ENCODE data around the gene CNTN2.

The CNTN2 gene, protein sequence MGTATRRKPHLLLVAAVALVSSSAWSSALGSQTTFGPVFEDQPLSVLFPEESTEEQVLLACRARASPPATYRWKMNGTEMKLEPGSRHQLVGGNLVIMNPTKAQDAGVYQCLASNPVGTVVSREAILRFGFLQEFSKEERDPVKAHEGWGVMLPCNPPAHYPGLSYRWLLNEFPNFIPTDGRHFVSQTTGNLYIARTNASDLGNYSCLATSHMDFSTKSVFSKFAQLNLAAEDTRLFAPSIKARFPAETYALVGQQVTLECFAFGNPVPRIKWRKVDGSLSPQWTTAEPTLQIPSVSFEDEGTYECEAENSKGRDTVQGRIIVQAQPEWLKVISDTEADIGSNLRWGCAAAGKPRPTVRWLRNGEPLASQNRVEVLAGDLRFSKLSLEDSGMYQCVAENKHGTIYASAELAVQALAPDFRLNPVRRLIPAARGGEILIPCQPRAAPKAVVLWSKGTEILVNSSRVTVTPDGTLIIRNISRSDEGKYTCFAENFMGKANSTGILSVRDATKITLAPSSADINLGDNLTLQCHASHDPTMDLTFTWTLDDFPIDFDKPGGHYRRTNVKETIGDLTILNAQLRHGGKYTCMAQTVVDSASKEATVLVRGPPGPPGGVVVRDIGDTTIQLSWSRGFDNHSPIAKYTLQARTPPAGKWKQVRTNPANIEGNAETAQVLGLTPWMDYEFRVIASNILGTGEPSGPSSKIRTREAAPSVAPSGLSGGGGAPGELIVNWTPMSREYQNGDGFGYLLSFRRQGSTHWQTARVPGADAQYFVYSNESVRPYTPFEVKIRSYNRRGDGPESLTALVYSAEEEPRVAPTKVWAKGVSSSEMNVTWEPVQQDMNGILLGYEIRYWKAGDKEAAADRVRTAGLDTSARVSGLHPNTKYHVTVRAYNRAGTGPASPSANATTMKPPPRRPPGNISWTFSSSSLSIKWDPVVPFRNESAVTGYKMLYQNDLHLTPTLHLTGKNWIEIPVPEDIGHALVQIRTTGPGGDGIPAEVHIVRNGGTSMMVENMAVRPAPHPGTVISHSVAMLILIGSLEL

DNA sequence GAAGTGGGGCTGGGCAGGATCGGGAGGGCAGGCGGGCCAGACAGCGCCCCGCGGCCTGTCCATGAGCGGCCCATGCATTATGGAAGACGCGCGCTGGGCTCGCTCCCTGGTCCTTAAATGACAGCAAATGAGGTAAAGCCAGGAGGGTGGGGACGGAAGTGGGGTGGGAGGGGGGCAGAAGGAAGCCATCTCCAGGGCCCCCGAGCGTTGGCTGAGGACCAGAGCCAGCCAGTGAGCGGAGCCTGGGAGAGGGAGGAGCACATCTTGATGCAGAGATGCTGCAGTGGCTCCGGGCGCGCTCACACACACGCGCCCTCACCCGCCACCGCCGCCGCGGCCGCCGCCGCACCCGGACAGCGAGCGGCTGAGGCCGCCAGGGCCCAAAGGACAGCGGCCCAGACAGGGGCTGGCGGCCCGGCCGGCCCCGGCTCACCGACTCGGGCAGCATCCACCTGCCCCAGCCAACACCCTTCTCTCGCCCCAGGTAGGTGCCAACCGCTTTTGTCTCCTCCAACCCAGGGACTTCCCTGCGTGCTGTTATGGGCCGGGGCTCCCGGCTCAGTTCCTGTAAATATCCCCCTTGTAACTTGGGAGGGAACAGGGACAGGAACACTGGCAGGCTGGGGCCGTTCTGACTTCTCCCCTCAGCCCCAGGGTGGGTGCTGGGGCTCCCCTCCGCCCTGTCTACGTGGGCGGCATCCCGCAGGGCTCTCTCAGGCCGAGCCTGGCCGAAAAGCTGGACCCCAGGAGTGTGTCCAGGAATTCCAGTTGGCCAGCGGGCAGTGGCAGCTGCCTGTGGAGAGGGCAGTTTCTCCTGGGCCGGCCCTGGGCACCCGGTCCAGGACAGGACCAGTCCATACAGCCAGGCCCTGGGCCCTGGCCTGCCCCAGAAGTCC, at the start of gene CNTN2:
TSS of gene CNTN2 (plus strand) at position 302 of the 896 bp plus-strand sequence. CDS start 9,974 bp downstream, outside the sequence.
- H3K9me3 ChIP-seq (ENCODE audit: control insufficient read depth, low read length), result no peaks in the 10 kb centered on the region
- DNase-seq (ENCODE audit: low read depth), result peak; percentile 10
- H3K27me3 ChIP-seq (replicated peaks; ENCODE audit: control insufficient read depth, insufficient read depth, low read length), result peaks cover 79% of the 10 kb centered on the region
- no peaks in the 10 kb centered on the region for H3K4me1 ChIP-seq (ENCODE audit: control insufficient read depth, insufficient read depth, low read length)
- H3K4me3 ChIP-seq (ENCODE audit: low read length), result no peak within 1 kb of the TSS
- no peaks in the 10 kb centered on the region for H3K36me3 ChIP-seq (ENCODE audit: control insufficient read depth, insufficient read depth, low read length, severe bottlenecking)
- H3K9ac ChIP-seq (ENCODE audit: low read length), result no peak within 1 kb of the TSS

DNA sequence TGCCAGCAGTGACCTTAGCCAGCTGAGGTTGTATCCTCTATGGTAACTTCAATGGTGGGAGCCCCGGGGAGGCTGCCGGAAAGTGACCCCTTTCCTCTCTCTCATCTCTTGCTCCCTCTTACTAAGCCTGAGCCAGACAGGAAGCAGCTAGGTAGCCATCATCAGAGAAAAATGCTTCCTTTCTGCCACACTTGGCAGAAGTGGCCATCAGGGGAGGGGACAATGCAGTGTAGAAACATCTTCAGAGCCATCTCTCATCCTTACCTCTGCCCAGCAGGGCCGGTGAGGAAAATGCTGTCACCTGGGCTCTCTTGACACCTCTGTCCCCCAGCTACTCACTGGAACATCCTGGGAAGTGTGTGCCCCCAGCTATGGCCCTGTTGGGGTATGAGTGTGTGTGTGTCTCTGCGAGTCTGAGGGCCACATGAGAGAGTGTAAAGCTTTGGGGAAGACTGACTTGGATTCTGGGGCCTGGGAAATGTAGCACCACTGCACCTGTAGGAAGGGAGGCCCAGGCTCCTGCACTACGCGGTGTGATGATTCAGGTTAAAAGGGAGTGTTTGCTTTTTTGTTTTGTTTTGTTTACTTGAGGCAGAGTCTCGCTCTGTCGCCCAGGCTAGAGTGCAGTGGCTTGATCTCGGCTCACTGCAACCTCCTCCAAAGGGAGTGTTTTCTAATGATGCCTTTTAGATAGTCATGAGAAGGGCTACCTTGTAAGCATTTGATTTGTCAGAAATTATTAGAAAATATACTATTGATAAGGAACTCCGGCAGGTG, 48.7 kb upstream of the CNTN2 start:
- H3K9me3 ChIP-seq (ENCODE audit: control insufficient read depth, low read length), result no peaks in the 10 kb centered on the region
- DNase-seq (ENCODE audit: low read depth), result no peak
- H3K27me3 ChIP-seq (replicated peaks; ENCODE audit: control insufficient read depth, insufficient read depth, low read length), result no peaks in the 10 kb centered on the region
- H3K36me3 ChIP-seq (ENCODE audit: control insufficient read depth, insufficient read depth, low read length, severe bottlenecking), result peaks cover 10% of the 10 kb centered on the region
- no peak overlapping the region for H3K9ac ChIP-seq (ENCODE audit: low read length)
- no peaks in the 10 kb centered on the region for H3K4me1 ChIP-seq (ENCODE audit: control insufficient read depth, insufficient read depth, low read length)
- no peak overlapping the region for H3K4me3 ChIP-seq (ENCODE audit: low read length)

DNA sequence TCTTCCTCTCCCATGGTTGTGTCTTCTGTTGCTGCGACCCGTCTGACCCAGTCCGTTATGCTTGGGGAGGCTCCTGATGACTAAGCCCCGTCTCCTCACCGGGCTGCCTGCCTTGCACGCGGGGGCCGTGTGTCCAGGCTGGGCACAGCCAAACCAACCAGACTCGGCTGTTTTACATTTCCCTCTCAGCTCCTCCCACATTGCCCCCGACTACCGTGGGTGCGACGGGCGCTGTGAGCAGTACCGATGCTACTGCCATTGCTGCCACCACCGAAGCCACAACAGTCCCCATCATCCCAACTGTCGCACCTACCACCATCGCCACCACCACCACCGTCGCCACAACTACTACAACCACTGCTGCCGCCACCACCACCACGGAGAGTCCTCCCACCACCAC, 46.0 kb upstream of the CNTN2 start:
- Histone ChIP-seq H3K4me1 (ENCODE audit: control insufficient read depth, insufficient read depth, low read length) (no peaks in the 10 kb centered on the region), H3K4me3 (ENCODE audit: low read length) (no peak overlapping the region), H3K9ac (ENCODE audit: low read length) (no peak overlapping the region), H3K9me3 (ENCODE audit: control insufficient read depth, low read length) (no peaks in the 10 kb centered on the region), H3K27me3 (replicated peaks; ENCODE audit: control insufficient read depth, insufficient read depth, low read length) (no peaks in the 10 kb centered on the region), H3K36me3 (ENCODE audit: control insufficient read depth, insufficient read depth, low read length, severe bottlenecking) (peaks cover 4% of the 10 kb centered on the region)
- DNase-seq (ENCODE audit: low read depth), result no peak

DNA sequence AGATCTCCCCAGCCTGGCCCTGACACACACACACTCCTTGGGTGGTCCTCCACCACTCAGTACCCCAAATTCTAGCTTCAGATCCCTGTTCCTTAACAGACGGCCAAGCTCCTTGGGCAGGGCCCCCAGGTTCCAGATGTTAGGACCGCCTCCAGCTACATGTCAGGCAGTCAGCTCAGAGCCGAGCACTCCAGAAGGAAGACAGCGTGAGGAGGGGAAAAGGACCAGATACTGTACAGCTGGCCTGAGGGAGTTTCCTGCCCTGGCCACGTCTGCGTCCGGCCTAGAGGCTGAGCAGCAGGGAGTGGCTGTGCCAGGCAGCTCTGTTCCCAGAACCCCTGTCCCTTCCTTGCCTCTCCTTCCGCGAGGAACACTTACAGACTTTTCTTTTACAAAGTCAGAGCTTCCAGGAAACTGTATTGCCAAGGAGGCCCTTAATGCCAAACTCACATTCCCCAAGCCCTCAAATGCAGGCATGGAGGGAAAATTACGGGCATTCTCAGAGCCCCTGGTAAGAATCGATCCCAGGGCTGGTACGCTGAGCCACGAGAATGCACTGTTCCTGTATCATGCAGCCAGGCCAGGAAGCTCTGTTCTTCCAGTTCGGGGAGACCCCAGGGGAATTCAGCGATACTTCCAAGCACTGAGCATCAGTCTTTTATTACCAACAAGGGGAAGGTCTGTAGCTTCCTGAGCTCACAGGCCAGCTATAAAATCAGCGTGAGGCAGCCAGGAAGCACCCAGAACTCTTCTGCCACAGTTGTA, 45.2 kb upstream of the CNTN2 start:
- Histone ChIP-seq H3K4me1 (ENCODE audit: control insufficient read depth, insufficient read depth, low read length) (peaks cover 3% of the 10 kb centered on the region), H3K9ac (ENCODE audit: low read length) (no peak overlapping the region), H3K4me3 (ENCODE audit: low read length) (no peak overlapping the region), H3K9me3 (ENCODE audit: control insufficient read depth, low read length) (no peaks in the 10 kb centered on the region), H3K36me3 (ENCODE audit: control insufficient read depth, insufficient read depth, low read length, severe bottlenecking) (peaks cover 3% of the 10 kb centered on the region), H3K27me3 (replicated peaks; ENCODE audit: control insufficient read depth, insufficient read depth, low read length) (no peaks in the 10 kb centered on the region)
- DNase-seq (ENCODE audit: low read depth), result no peak

DNA sequence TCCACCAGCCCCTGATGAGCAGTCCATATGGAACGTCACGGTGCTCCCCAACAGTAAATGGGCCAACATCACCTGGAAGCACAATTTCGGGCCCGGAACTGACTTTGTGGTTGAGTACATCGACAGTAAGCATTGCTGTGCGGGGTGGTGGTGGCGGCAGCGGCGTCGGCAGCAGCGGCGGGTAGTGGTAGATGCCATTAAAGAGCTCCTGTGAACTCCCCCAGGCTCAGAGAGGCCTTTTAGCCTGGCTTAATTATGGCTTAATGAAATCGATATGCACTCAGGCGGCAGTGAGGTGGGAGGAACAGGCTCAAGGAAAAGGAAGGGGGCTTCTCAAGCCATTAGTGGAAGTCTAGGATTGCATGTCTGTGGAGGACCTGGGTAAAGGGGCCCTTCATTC, 41.9 kb upstream of the CNTN2 start:
- Histone ChIP-seq H3K4me3 (ENCODE audit: low read length) (no peak overlapping the region), H3K9me3 (ENCODE audit: control insufficient read depth, low read length) (no peaks in the 10 kb centered on the region)

DNA sequence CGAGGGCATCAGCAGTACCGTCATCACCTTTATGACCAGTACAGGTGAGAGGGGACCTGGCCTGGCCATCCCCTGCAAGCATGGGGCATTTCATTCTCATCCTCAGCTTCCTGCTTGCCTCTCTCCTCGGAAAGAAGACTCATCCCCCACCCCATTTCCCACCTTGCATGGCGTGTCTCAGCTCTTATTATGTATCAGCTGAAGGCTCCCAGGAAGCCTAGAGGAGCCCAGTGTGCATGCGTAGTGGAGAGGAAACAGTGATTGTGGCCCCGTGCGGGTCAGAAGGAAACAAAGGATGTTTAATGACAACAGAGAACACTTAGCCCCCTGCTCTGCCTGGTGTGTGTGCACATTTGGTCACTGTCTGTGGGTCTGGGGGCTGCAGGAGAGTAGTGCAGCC, 40.3 kb upstream of the CNTN2 start:
- Histone ChIP-seq H3K27me3 (replicated peaks; ENCODE audit: control insufficient read depth, insufficient read depth, low read length) (no peaks in the 10 kb centered on the region), H3K36me3 (ENCODE audit: control insufficient read depth, insufficient read depth, low read length, severe bottlenecking) (no peaks in the 10 kb centered on the region), H3K9me3 (ENCODE audit: control insufficient read depth, low read length) (no peaks in the 10 kb centered on the region), H3K4me1 (ENCODE audit: control insufficient read depth, insufficient read depth, low read length) (peaks cover 25% of the 10 kb centered on the region), H3K4me3 (ENCODE audit: low read length) (no peak overlapping the region), H3K9ac (ENCODE audit: low read length) (no peak overlapping the region)
- DNase-seq (ENCODE audit: low read depth), result no peak

More for the DNA sequence above, 41.9 kb upstream of the CNTN2 start:
- DNase-seq (ENCODE audit: low read depth), result no peak
- H3K9ac ChIP-seq (ENCODE audit: low read length), result no peak overlapping the region
- no peaks in the 10 kb centered on the region for H3K27me3 ChIP-seq (replicated peaks; ENCODE audit: control insufficient read depth, insufficient read depth, low read length)
- H3K36me3 ChIP-seq (ENCODE audit: control insufficient read depth, insufficient read depth, low read length, severe bottlenecking), result no peaks in the 10 kb centered on the region
- peaks cover 25% of the 10 kb centered on the region for H3K4me1 ChIP-seq (ENCODE audit: control insufficient read depth, insufficient read depth, low read length)

DNA sequence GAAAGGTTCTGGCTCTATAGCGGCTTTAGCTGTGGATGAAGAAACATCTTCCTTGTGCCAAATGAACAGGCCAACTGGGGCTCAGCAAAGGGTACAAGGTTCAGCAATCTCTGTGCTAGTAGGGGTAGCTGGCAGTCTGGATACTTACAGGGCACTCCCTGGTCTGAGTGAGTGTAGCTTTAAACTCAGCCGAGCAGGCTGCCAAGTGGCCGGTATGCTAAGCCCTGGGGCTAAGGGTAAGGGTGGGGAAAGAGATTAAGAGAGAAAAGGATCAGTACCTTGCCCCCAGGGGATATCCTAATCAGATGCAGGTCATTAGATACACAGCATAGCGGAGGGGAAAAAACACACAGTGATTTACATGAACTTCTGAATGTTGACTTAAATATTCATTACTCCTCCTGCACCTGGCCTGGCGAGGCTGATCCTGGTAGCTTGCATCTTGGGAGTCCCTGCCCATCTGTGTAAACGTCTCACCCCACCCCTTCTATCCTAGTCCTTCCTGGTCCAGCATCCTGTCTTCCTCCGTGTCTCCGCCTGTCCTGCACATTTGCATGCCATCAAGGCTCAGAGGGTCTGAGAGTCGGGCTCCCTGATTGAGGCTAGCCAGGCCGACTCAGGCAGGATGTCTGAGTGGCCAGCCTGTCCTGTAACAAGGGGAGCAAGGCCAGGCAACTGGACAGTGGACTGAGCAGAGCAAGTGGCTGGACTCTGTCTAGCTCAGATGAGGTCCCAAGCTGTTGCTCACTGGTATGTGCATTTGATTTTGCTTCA, 39.5 kb upstream of the CNTN2 start:
- Histone ChIP-seq H3K4me1 (ENCODE audit: control insufficient read depth, insufficient read depth, low read length) (peaks cover 25% of the 10 kb centered on the region), H3K9ac (ENCODE audit: low read length) (no peak overlapping the region), H3K4me3 (ENCODE audit: low read length) (no peak overlapping the region), H3K9me3 (ENCODE audit: control insufficient read depth, low read length) (no peaks in the 10 kb centered on the region), H3K36me3 (ENCODE audit: control insufficient read depth, insufficient read depth, low read length, severe bottlenecking) (no peaks in the 10 kb centered on the region), H3K27me3 (replicated peaks; ENCODE audit: control insufficient read depth, insufficient read depth, low read length) (no peaks in the 10 kb centered on the region)
- DNase-seq (ENCODE audit: low read depth), result no peak

DNA sequence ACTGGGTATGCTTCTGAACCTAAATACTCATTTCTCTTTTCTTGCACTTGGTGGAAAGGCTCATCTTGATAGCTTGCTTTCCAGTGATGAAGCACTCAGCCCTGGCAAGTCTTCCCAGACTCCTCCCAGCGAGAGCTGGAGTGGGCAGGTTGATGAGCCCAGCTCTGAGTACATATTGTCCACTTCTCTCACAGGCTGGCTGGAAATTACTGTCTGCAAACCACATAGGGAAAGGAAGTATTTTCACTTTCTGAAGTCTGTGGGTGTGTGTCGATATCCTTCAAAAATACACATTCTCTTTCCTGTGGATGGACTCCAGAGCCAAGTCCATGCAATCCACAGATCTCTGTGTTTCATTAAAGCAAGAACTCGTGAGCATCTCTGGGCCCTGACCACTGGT, 38.7 kb upstream of the CNTN2 start:
- Histone ChIP-seq H3K4me1 (ENCODE audit: control insufficient read depth, insufficient read depth, low read length) (peaks cover 25% of the 10 kb centered on the region), H3K27me3 (replicated peaks; ENCODE audit: control insufficient read depth, insufficient read depth, low read length) (no peaks in the 10 kb centered on the region), H3K36me3 (ENCODE audit: control insufficient read depth, insufficient read depth, low read length, severe bottlenecking) (no peaks in the 10 kb centered on the region), H3K9ac (ENCODE audit: low read length) (no peak overlapping the region), H3K4me3 (ENCODE audit: low read length) (no peak overlapping the region), H3K9me3 (ENCODE audit: control insufficient read depth, low read length) (no peaks in the 10 kb centered on the region)
- peak; percentile 12 for DNase-seq (ENCODE audit: low read depth)

DNA sequence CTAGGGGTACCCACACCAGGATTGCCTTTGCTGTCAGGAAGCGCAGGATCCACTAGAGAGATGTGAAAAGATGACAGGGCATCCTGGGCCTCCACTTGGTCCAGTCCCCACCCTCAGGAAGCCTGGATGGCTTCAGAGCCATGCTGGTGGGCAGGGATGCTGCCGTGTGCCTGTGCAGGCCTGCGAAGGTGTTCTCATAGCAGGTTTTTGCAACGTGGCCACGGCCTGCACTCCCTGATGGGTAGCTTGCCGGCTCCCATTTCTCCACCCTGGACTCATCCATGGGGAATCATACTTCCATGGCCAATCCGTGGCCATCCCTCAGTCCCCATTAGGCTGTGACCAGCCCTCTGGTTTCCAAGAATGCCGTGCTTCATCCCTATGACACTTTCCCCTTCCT, 34.1 kb upstream of the CNTN2 start:
- Histone ChIP-seq H3K9me3 (ENCODE audit: control insufficient read depth, low read length) (no peaks in the 10 kb centered on the region), H3K4me1 (ENCODE audit: control insufficient read depth, insufficient read depth, low read length) (peaks cover 26% of the 10 kb centered on the region), H3K27me3 (replicated peaks; ENCODE audit: control insufficient read depth, insufficient read depth, low read length) (no peaks in the 10 kb centered on the region), H3K4me3 (ENCODE audit: low read length) (no peak overlapping the region), H3K36me3 (ENCODE audit: control insufficient read depth, insufficient read depth, low read length, severe bottlenecking) (no peaks in the 10 kb centered on the region), H3K9ac (ENCODE audit: low read length) (no peak overlapping the region)
- DNase-seq (ENCODE audit: low read depth), result no peak
